ENCODE results near the gene RSPH10B.
"Not testable (repeated sequence)": the region's sequence is repeated elsewhere in the genome, so short reads cannot be mapped to it uniquely, and the experiment has no call there.

The RSPH10B gene

GRCh38 chr7:5970347-5970911 lies at the start of gene RSPH10B:
Gene RSPH10B, minus strand, starts transcription at chr7:5970689. Its CDS starts 3,573 bp downstream, at chr7:5967116.
- H3K4me3 ChIP-seq (ENCODE audit: low read depth, low read length) = not testable (repeated sequence)

- H3K4me3 ChIP-seq (ENCODE audit: low read depth, low read length) = no peak overlapping the region
Observed at GRCh38 chr7:6016653-6016966, 46.1 kb upstream of the RSPH10B start.

GRCh38 chr7:6015917-6016652 lies 45.6 kb upstream of the RSPH10B start:
- no peak overlapping the region for H3K4me3 ChIP-seq (ENCODE audit: low read depth, low read length)

- no peak overlapping the region for H3K4me3 ChIP-seq (ENCODE audit: low read depth, low read length)
Observed at GRCh38 chr7:6012355-6013104, 42.0 kb upstream of the RSPH10B start.

- H3K4me3 ChIP-seq (ENCODE audit: low read depth, low read length) = no peak overlapping the region
Observed at GRCh38 chr7:6011541-6011940, 41.1 kb upstream of the RSPH10B start.

GRCh38 chr7:6010370-6010769 lies 39.9 kb upstream of the RSPH10B start:
- H3K4me3 ChIP-seq (ENCODE audit: low read depth, low read length) = not testable (repeated sequence)

GRCh38 chr7:6008668-6009611 lies 38.5 kb upstream of the RSPH10B start, which contains the start of the genes AIMP2 and PMS2:
Gene AIMP2, plus strand, starts transcription at chr7:6009272. Its CDS starts 92 bp downstream, at chr7:6009364.
Gene PMS2, minus strand, starts transcription at chr7:6009049. Its CDS starts 30 bp downstream, at chr7:6009019.
- H3K4me3 ChIP-seq (ENCODE audit: low read depth, low read length) = peak within 1 kb of the TSS; percentile 86

GRCh38 chr7:6007835-6008590 lies 37.5 kb upstream of the RSPH10B start:
- H3K4me3 ChIP-seq (ENCODE audit: low read depth, low read length) = peak overlapping the region; percentile 86

GRCh38 chr7:6007386-6007785 lies 36.9 kb upstream of the RSPH10B start:
- no peak overlapping the region for H3K4me3 ChIP-seq (ENCODE audit: low read depth, low read length)

- no peak overlapping the region for H3K4me3 ChIP-seq (ENCODE audit: low read depth, low read length)
Observed at GRCh38 chr7:5997210-5997808, 26.8 kb upstream of the RSPH10B start.

- not testable (repeated sequence) for H3K4me3 ChIP-seq (ENCODE audit: low read depth, low read length)
Observed at GRCh38 chr7:5987061-5987460, 16.6 kb upstream of the RSPH10B start.

GRCh38 chr7:5979680-5980314 lies 9.3 kb upstream of the RSPH10B start:
- not testable (repeated sequence) for H3K4me3 ChIP-seq (ENCODE audit: low read depth, low read length)

- H3K4me3 ChIP-seq (ENCODE audit: low read depth, low read length) = not testable (repeated sequence)
Observed at GRCh38 chr7:5973580-5973979, 3.1 kb upstream of the RSPH10B start.

GRCh38 chr7:5963810-5964209 lies 6.7 kb downstream of the RSPH10B start:
- not testable (repeated sequence) for H3K4me3 ChIP-seq (ENCODE audit: low read depth, low read length)

GRCh38 chr7:5963205-5963604 lies 7.3 kb downstream of the RSPH10B start:
- not testable (repeated sequence) for H3K4me3 ChIP-seq (ENCODE audit: low read depth, low read length)

- H3K4me3 ChIP-seq (ENCODE audit: low read depth, low read length) = not testable (repeated sequence)
Observed at GRCh38 chr7:5934945-5935450, 35.5 kb downstream of the RSPH10B start.

- not testable (repeated sequence) for H3K4me3 ChIP-seq (ENCODE audit: low read depth, low read length)
Observed at GRCh38 chr7:5931905-5932644, 38.4 kb downstream of the RSPH10B start.

- H3K4me3 ChIP-seq (ENCODE audit: low read depth, low read length) = not testable (repeated sequence)
Observed at GRCh38 chr7:5931250-5931649, 39.2 kb downstream of the RSPH10B start.

Data from iPS-11a (cell line).